Hepatocyte (in vitro differentiated cells): ENCODE data around the gene CACNA1B.

Experiments used
- EZH2 ChIP-seq: fragments of 200-600 bp; sonication (generic); IDR thresholded peaks from 2 replicates; pipeline ENCODE4 v1.6.1; 2016; ENCODE audit warnings: antibody characterized with exemption, mild to moderate bottlenecking, borderline replicate concordance
- EZH2phosphoT487 ChIP-seq: fragments of 200-600 bp; sonication (generic); IDR thresholded peaks from one replicate; pipeline ENCODE4 v1.6.1; 2018; ENCODE audit warnings: antibody characterized with exemption, mild to moderate bottlenecking, low read depth, moderate library complexity; ENCODE audit not compliant: unreplicated experiment, severe bottlenecking
- TF ChIP-seq, protein P1 (sequence below): fragments of 200-600 bp; sonication (generic); IDR thresholded peaks from 2 replicates; pipeline ENCODE4 v1.5.1; 2016; ENCODE audit warnings: antibody characterized with exemption, mild to moderate bottlenecking; ENCODE audit not compliant: poor library complexity

DNA sequence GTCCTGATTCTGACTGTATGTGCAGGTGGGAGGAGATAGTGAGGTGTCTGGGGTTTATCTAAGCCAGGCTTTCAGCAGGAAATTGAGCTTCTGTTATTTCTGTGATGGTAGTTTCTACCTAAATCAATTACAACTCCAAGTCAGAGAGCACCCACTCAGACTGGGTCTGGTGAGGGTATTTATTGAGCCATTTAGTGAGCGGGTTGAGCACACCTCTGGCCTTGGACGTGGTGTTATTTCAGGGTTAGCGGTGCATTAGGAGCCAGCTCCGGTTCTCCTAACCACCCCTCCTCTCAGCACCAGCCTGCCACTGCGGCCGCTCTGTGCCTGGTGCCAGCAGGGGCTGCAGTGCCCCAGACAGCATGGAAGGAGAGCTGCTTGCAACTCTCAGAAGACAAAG is 238.9 kb downstream of the CACNA1B start:
- TF ChIP-seq, protein P1, sequence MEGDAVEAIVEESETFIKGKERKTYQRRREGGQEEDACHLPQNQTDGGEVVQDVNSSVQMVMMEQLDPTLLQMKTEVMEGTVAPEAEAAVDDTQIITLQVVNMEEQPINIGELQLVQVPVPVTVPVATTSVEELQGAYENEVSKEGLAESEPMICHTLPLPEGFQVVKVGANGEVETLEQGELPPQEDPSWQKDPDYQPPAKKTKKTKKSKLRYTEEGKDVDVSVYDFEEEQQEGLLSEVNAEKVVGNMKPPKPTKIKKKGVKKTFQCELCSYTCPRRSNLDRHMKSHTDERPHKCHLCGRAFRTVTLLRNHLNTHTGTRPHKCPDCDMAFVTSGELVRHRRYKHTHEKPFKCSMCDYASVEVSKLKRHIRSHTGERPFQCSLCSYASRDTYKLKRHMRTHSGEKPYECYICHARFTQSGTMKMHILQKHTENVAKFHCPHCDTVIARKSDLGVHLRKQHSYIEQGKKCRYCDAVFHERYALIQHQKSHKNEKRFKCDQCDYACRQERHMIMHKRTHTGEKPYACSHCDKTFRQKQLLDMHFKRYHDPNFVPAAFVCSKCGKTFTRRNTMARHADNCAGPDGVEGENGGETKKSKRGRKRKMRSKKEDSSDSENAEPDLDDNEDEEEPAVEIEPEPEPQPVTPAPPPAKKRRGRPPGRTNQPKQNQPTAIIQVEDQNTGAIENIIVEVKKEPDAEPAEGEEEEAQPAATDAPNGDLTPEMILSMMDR, result no peak
- TF ChIP-seq EZH2phosphoT487, result no peak
- no peak for TF ChIP-seq EZH2
